NCI-H2227 treated with DMSO at 0.1 percent for 48 hours (cell line): ENCODE results near the gene PTRH1.
A peak's percentile ranks its signal among the peaks of the same experiment; 100 is the strongest.
"Not testable (repeated sequence)": the region's sequence is repeated elsewhere in the genome, so short reads cannot be mapped to it uniquely, and the experiment has no call there.

ENCODE experiments used
- DNase-seq: peaks from one replicate; lab custom pipeline; 2025; lab: John Stamatoyannopoulos, UW

The PTRH1 gene, protein sequence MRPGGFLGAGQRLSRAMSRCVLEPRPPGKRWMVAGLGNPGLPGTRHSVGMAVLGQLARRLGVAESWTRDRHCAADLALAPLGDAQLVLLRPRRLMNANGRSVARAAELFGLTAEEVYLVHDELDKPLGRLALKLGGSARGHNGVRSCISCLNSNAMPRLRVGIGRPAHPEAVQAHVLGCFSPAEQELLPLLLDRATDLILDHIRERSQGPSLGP

DNA sequence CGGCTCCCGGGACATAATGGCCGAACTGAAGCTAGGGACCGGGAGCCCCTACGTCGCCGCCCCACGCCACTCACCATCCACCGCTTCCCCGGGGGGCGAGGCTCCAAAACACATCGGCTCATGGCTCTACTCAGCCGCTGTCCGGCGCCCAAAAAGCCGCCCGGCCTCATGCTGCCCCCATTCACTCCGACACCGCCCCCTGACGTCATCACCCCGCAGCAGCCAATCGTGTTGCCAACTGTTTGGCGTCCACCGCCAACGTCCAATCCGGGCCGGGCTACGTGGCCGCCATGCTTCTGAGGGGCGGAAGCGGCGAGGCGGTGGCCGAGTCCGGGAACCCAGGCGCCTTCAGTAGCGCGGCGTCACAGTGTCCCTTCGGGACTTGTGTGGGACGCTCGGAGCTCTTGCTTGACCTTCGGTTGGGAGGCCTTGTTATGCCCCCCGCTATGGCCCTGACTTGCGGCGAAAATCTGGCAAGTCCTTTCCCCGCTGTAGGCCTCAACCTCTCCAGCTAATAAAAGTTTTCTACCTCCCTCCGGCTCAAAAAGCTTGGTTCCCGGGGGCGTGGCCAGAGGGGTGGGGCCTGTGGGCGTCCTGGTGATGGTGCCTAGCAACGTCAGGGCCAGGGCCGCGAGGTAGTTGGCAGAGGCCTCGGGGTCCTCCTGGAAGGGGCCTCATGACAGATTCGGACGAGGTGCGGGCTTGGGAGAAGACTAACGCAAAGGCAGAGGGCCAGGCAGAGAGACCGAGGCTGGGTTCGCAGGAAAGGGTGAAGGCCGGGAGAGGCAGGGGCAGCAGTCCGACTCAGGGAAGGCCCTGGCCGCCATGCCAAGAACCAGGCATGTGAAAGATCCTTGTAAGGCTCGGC is at the start of gene PTRH1, which contains the start of gene TTC16:
Gene PTRH1, minus strand, starts transcription at position 194 of the 868 bp plus-strand sequence. Its CDS starts 24 bp downstream, at position 170.
Gene TTC16, plus strand, starts transcription at position 610 of the 868 bp plus-strand sequence. Its CDS starts 67 bp downstream, at position 677.
- DNase-seq = peak; percentile 84

DNA sequence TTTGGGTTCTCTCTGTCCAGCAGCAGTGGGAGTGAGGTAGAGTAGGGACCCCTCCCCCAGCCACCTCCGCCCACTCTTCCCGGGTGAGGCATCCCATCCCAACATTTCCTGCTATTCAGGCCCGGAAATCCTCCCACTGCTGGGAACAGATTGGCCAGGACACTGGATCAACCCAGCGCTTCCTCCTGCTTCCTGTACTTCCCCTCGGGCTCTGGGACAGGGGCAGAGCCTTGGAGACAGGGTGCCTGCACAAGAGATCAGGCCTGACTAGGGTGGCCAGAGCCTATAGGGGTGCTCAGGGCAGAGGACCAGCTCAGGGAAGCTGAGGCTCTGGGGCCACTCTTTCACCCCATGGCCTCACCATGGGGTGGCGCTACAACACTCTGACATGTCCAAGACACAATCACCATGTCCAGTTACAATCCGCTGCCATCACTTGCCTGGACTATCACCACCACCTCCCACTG is 48.5 kb upstream of the PTRH1 start:
- DNase-seq = no peak

DNA sequence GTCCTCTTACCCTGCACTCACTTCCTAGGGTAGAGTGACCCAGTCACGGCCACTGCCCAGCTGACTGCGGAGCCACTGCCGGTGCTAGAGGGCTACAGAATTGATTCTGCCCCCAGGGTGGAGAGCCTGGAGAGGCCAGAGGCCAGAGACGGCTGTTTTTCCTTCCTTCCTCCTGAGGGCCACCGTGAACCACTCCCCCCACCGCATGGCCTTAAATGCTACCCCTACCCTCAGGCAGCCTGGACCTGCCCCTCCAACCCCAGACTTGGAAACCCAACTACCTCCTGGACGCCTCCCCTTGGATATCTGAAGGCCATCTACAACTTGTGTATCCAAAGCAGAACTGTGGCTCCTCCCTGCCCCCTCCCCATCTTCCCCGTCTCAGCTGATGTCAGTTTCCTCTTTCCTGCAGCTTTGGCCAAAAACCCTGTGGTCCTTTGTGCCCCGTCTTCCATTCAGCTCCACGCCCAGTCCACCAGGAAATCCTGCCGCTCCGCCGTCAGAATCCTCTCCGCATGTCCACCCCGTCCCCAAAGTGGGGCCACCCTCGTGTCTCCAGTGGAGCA is 46.7 kb upstream of the PTRH1 start:
- DNase-seq = no peak

DNA sequence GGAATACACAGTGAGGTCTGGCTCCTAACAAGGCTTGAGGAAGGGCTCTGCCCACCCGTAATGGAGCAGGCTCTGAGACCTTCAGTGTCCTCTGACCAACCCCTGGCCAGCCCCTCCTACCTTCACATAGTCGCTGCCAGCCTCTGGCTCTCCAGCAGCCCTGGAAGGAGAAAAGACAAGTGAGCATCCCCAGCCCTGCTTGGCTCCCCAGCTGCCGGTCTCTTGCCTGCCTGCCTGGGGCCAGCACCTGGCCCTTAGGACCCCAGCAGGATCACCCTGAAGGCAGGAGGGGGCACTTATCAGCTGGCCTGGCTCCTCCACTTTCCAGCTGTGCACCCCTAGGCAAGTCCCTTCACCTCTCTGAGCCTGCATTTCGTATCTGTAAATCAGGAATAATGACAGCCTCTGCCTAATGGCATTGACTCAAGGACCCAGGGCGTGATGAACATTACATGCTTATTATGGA is 46.1 kb upstream of the PTRH1 start:
- no peak for DNase-seq

DNA sequence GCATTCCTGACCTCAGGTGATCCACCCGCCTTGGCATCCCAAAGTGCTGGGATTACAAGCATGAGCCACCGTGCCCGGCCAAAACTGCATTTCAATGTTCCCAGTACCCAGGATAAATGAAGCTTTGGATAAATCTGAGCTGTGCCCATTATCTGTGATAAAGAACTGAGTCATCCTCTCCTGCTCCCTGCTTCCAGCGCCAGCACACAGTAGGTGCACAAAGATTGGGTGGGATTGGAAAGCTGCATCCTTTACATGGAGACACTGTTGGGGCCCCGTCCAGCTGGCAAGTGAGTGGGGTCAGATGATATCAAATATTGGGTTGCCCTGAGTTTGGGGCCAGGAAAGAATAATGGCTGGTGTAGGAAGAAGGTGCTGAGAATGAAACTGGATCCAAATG is 45.6 kb upstream of the PTRH1 start:
- DNase-seq = no peak

DNA sequence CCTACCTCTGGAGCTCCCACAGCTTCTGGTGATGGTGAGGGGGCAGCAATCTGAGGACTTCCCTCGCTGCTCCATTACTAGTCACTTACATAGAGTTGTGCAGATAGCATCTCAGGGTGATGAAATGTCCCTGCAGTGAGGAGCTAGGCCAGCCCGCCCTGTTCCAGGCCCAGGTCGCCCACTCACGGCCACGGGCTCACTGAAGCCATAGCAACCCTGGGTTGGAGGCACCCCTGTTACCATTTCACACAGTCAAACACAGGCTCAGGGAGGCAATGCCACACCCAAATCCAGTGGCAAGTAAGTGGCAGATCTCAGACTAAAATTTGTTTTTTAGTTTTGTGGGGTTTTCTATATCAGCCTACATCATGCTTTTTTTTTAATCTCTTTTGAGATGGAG is 43.4 kb upstream of the PTRH1 start:
- DNase-seq = no peak

DNA sequence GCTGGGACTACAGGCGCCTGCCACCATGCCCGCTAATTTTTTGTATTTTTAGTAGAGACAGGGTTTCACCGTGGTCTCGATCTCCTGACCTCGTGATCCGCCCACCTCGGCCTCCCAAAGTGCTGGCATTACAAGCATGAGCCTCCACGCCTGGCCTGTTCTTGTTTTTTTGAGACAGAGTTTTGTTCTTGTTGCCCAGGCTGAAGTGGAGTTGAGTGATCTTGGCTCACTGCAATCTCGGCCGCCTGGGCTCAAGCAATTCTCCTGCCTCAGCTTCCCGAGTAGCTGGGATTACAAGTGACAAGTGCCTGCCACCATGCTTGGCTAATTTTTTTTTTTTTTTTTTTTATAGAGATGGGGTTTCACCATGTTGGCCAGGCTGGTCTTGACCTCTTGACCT is 41.3 kb upstream of the PTRH1 start:
- not testable (repeated sequence) for DNase-seq

DNA sequence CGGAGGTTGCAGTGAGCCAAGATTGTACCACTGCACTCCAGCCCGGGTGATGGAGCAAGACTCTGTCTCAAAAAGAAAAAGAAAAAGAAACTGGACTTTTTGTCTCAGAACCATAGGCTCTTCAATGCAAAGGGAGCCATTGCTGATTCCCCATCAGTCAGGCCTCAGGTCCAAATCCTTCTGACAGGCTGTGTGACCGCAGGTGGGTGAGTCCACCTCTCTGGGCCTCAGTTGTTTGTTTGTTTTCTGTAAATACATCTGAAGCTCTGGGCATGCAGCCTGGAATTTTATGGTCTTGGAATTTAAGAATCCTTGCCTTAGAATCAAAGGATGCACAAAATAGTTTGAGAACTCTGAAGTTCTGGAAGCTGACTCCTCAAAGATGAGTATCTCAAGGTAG is 40.8 kb upstream of the PTRH1 start:
- no peak for DNase-seq

DNA sequence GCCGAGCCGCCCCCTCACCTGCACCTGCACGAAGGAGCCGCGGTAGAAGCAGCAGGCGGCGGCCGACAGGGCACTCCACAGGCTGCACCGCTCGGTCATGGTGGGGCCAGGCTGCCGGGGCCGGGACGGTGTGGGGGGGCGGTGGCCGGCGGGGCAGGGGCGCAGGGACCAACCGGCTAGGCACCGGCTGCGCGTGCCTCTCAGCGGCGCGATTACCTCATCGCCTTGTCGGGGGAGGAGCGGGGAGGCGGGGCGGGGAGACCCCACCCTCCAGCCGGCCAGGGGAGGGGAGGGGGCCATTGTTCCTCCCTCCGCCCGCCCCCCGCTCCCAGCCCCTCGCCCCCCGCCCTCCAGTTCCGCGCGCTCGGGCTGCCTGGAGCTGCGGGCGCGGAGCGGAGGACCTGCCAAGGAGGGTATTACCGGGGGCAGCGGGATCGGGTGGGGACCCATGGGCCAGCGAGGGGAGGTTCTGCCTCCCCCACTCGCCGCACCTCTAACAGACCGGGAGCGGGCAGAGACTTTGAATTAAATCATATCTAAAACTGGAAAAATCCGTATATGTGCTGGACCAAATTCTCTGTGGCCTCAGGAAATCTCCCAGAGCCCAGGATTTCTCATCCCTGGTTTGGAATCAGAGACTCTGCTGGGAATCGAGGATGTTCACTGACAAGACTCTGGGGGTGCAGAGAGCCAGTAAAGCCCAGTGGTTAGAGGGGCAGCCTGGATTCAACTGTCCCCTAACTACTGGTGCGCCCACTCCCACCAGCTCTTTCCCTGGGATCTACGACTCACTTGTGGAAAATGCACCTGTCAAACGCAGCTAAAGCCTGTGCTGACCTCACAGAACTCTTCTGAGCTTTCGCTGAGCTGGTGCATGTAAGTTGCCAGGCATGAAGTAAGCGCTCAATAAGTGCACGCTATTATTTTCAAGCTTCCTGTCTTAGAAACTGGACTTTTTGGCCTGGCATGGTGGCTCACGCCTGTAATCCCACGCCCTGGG is 39.9 kb upstream of the PTRH1 start:
- DNase-seq = peak; percentile 36

DNA sequence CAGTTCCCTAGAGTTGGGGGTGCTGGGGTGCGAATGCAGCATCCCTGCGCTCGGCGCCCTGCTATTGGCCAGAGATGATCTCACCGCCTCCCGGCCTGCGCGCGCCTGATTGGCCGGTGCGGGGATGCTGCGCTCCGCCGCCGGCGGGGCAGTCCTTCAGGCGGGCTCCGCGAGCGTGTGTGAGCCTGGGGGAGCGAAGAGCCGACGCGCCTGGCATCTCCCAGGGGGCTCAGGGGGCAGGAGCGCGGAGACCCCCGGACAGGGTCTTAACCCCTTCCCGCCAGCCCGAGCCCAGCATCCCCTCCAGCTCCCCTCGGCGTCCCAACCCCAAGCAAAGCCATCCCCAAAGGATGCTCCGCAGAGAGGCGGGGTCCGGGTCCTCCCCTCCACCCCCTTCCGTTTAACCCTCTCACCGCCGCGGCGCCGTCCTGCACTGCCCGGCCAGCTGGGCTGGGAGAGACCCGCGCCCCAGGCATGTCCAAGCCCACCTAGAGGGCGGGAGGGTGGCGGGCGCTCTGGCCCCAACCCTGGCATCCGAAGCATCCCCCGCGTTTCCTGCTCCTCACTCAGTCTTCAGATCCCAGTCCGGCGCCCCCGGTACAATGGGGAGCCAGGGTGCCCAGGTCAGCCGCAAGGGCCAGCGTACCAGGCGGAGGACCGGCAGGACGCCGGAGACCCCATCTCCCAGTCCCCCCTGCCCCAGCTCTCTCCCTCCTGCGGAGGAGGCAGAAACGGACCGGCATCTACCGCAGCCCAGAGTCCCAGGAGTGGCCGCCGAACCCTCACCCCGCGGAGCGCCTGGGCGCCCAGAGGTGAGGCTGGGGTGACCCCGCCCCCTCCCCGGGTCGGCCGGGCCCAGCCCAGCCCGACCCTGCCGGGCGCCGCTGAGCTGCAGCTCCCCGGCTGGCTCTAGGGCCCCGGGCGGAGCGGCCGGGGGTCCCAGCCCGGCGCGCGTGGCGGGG is 38.9 kb upstream of the PTRH1 start:
- DNase-seq = peak; percentile 65

DNA sequence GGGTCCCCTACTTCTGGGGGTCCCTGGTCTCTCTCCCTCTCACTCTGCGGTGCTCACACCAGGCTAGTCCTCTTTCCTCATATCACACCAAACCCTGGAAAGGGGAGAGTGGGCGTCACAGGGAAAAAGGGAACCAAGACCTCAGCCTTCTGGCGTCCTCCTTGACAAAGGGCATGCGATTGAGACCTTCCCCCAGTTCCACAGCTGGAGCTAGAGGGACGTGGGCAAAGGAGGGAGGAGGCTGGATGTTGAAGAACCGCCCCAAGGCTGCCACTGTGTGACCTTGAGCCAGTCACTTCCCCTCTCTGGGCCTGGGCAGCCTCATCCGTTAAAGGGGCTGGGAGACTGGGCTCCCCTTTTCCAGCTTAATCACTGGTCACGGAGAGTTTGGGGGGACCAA is 38.2 kb upstream of the PTRH1 start:
- no peak for DNase-seq

DNA sequence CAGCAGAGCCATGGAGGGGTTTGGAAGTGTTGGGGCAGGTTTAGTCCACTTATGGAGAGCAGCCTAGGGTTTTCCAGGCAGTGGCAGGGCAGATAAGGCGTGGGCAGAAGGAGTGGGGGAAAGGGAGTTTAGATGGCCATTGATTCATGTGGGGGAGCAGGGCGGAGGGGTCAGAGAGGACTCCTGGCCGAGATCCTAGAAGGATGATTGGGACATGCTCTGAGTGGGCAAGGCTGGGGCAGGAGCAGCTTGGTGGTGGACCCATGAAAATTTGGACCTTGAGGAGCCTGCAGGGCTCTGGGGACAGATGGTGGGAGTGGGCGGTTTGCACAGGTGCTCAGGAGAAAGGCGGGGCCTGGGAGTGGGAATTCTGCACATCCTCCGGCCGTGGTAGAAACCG is 37.7 kb upstream of the PTRH1 start:
- DNase-seq = no peak

DNA sequence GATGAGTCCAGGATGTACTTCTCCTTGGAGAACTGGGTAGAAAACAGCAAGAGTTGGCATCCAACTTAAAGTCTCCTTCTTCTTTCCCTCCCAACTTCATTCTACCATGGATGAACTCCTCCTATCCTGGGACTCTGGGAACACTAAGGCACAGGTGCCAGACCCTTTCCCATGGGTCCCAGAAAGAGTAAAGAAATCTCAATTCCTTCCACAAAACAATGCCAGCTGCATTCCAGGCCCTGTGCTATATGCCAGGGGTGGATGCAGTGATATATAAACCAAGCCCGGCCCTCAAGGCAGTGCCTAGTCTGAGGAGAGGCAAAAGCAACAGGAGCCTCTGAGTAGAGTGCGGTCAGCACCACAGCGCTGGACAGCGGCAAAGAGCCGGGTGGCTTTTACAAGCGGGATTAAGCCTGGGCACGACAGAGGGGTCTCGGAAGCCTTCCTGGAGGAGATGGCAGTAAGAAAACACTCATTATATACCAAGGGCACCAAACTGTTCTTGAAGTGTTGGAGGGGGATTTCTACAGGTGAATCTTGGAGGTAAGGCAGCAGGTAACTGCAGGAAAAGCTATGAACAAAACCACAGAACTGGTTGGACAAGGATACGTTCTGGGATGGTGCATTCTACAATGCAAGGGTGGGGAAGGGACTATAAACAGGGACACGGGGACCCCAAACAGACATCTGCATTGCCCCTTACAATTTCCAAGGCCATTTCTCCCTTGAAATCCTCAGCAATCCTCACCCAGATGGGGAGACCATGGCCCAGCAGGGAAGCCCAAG is 36.0 kb upstream of the PTRH1 start:
- DNase-seq = no peak

DNA sequence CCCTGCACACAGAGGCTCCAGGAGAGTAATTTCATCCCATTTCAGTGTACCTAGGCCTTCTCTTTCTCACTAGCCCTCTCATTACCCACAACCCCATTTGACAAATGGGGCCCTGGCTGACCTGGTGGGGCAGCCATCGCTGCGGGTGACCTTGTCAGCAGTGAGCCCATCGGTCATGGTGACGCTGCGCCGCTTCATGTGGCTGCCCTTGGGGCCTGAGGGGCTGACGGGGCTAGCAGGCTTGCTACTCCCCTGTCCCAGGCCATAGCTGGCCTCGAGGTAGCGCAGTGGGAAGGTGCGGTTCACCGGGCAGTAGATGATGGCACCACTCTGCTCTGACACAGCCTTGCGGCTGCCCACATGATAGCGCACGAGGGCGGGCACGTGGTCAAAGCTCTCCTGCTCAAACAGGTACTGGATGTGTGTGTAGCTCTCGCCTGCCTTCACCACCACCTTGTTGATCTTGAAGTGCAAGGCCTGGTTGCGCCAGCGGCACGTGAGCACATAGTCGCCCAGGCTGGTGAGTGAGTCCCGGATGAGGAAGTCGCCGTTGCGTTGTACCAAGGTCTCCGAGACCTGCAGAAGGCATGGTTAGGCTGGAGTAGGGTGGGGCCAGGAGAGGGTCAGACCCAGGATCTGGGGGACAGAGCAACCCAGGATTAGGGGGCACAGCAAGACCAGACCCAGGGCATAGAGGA is 33.8 kb upstream of the PTRH1 start:
- no peak for DNase-seq

DNA sequence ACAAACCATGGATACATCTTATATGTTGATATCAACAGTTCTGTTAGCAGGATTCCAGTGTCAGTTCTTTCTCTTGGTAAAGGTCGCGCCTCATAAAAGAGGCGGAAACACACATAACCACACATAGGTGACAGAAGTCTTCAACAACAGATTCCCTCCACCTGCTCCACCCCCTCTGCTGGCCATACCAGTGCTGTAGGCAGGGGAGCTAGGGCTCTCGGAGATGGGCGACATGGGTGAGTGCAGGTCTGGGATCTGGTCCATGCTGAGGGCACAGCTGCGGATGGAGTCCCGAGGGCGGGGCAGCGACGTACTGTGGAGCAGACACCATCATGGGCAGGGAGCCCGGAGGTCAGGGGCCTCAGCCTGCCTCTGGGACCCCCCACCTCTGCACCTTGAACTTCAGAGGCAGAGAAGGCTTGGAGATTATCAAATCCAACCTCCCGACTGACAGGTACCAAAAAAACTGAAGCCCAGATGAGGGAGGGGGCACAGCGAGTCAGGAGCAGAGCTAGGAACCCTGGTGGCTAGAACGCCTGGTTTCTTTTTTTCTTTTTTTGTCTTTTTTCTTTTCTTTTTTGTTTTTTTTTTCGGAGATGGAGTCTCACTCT is 31.6 kb upstream of the PTRH1 start:
- DNase-seq = no peak

DNA sequence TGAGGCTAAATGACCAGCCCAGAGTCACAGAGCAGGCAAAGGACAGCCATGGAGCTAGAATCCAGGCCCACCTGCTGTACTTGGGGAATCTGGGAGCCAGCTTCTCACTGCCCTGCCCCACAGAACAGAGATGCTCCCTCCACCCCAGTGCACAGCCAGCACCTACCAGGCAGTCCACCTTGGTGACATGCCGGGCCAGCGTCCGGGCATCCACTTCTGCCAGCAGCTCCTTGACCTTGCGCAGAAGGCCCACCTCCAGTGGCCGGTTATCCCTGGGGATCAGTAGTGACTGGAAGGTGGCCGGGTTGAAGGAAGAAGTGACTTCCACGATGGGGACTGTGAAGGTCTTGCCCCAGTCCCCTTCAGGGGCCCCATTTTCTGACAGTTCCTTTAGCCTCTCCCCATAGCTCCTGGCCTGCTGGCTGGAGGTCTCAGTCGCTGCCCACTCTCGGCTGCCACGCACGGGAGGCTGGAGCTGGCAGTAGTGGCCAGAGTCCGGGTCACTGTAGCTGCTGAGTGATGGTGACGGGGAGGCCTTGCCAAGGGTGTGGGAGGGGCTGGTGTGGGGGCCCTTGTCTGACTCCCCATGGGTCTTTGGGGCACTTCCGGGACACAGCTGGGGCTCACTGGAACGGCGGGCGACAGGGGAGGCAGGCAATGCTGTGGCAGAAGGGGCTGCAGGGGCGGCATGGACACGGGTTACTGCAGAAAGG is 29.1 kb upstream of the PTRH1 start:
- DNase-seq = no peak

DNA sequence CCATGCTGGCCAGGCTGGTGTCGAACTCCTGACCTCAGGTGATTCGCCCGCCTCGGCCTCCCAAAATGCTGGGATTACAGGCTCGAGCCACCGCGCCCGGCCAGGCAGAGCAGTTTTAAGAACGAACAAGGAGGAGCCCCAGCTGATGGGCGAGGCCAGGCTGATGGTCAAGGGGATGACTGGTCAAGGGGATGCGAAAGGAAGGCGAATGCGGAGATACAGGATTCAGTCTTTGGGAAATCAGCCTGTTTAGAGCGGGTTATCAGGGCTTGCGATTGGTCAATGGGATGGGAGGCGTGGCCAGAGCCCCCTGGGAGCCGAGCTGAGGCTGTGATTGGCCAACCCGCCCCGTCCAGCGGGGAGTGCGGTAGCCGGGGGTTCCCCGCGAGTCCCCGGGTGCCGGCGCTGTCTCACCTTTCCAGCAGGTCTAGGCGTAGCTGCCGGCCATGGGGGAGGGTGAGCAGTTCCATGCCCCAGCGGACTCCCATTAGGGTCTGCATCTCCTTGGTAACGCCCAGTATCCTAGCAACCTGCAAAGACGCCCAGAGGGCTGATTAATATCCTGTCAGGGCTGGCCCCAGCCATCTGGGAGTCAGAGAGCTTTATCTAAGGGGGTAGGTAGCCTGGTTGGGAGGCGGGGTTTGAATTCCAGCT is 27.1 kb upstream of the PTRH1 start:
- no peak for DNase-seq
